Left renal pelvis (tissue), 4 donors: ENCODE results near the gene SPRN. TPM values are rescaled to one million over a fixed set of nuclear protein-coding genes. Genes with fewer than 3 reads are reported as not detected.

ENCODE experiments used
- DNase-seq, 4 donors: peaks; one replicate each; pipeline ENCODE4 v3.0.0-alpha.2; 2013; ENCODE audit warnings: low read depth in 4 of 4, low spot score in 3 of 4
- polyA plus RNA-seq, 4 donors: library from polyadenylated mRNA; unstranded; fragments of 120-200 nt; gene quantifications; one replicate each; pipeline ENCODE4 v1.2.1, GENCODE V29; 2013; ENCODE audit not compliant: insufficient read length in 4 of 4

SPRN gene
- polyA plus RNA-seq, 4 donors = 3.3 to 7.3 (median 3.8) TPM

DNA sequence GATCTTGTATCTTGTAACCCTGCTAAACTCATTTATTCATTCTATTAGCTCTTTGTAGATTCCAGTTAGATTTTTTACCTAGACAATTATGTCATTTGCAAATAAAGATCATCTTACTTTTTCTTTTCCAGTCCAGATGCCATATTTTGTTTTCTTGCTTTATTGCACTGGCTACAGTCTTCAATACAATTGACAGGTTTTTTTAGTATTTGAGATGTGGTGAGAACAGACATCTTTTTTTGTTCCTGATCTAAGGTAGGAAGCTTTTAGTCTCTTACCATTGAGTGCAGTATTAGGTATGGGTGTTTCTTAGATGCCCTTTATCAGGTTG, 12.1 kb downstream of the SPRN start:
- DNase-seq = no peak

DNA sequence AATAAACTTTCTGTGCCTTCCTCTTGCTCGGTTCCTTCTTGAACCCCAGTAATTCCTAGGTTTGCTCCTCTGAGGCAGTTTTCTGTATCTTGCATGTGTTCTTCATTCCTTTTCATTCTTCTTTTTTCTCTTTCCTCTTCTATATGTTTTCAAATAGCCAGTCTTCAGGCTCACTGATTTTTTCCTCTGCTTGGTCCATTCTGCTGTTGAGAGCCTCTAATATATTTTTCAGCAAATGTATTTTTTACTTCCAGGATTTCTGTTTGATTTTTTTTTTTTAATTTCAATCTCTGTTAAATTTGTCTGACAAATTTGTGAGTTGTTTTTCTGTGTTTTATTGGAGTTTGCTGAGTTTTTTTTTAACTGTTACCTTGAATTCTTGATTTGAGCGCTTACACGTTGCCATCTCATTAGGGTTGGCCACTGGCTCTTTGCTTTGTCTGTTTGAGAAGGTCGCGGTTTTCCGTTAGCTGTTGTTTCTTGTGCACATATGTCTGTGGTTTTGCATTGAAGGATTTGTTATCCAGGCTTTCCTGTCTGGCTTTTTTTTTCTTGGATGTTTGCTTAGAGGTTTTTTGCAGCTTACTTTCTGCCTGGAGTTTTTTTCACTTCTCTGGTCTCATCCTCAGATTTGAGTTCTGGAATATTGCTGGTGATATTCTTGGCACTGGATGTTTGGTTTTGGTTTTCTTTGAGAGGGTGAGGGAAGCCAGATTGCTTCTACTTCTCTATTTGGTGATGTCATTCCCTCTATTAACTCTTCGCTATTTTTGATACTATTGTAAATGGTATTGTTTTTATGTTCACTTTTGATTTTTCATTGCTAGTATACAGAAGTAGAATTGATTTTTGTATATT, 12.7 kb downstream of the SPRN start:
- DNase-seq = no peak

DNA sequence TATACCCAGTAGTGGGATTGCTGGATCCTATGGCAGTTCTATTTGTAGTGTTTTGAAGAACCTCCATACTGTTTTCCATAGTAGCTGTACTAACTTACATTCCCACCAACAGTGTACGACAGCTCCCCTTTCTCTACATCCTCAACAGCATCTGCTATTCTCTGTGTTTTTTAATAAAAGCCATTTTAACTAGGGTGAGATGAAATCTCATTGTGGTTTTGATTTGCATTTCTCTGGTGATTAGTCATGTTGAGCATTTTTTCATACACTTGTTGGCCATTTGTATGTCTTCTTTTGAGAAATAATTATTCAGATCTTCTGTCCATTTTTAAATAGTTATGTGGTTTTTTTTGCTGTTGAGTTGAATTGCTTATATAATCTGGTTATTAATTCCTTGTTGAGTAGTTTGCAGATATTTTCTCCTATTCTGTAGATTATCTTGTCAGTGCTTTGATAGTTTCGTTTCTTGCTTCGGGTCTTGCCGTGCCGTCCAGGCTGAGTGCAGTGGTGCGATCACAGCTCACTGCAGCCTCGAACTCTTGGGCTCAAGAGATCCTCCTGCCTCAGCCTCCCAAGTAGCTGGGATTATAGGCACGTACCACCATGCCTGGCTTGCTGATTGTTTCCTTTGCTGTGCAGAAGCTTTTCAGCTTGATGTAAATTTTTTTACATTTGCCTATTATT, 18.4 kb downstream of the SPRN start:
- DNase-seq = no peak

DNA sequence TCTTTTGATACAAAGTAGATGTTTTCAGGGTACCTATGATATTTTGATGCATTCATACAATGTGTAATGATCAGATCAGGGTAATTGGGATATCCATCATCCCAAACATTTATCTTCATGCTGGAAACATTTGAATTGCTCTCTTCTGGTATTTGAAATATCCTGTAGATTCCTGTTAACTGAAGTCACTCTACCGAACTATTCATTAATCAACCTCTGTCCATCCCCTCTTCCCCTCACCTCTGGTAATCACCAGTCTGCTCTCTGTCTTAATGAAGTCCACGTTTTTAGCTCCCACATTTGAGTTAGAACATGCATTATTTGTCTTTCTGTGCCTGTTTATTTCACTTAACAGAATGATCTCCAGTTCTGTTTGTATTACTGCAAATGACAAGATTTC, 19.2 kb downstream of the SPRN start:
- DNase-seq = no peak

DNA sequence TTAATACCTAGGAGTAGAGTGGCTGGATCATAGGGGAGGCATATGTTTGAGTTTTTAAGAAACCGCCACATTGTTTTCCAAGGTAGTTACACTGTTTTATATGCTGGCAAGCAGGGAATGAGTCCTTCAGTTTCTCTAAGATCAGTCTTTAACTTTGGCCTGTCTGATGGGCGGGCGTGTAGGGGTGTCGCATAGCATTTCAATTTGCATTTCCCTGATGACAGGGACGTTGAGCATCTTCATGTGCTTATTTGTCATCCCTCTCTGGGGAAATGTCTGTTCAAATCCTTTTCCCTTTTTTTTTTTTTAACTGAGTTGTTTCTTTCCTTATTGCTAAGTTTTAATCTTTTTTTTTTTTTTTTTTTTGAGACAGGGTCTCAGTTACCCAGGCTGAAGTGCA, 20.6 kb downstream of the SPRN start:
- DNase-seq = no peak

DNA sequence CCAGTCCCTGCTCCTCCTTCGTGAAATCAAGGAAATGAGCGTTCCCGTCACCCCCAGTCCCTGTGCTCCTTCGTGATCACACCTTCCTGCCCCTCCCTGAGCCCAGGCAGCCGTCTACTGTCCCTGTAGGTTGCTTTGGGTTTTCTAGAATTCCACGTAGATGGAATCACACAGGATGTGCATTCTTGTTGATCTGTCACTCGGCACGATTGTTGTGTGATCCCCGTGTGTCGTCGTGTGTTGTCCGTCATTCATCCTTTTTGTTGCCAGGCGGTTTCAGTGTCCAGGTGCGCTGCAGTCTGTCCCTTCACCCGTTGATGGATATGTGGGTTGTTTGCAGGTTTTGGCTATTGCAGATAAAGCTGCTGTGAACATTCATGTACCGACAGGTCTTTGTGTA, 21.1 kb downstream of the SPRN start:
- DNase-seq = no peak

DNA sequence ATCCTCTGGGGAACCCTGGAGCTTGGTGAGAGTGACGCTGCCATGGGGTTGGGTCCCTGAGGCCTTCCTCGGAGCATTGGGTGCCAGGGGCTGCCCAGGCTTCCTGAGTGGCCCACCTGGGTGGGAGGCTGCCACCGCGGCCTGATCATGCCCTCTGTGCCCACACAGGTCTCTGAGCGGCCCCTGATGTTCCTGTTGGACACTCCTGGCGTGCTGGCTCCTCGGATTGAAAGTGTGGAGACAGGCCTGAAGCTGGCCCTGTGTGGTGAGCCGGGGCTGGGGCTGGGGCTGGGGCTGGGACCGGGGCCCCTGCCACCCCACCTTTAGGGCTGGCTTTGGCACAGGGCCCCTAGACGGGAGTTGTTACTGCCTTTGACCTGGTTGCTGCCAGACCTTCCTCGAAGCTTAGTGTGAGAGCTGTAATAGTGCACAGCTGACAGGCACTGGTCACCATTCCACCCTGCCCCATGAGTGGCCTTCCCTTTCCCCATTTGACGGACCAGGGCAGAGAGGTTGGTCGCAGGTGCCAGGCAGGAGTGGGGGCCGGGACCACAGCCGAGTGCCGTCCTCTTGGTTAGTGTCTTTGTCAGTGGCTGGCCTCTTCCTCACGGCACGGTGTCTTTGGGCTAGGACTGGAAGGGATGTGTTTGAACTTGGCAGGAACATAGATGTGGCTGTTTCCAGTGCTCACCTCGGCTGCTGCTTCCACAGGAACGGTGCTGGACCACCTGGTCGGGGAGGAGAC, 22.3 kb downstream of the SPRN start:
- DNase-seq = no peak

DNA sequence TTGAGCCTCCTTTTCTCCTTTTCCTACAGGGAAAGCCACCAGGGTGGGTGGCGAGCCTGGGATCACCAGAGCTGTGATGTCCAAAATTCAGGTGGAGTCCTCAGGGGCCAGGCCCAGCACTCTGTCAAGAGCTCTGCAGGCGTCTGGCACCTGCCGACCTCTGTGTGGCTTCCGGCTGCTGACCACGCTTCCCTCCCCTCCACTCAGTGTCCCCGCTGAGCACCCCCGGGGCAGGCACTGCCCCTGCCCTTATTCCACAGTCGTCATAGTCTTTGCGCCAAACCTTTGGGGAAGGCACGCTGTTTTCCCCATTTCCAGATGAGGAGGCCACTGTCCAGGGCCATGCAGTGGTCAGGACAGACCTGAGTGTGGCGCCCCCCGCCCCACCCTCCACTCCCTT, 22.9 kb downstream of the SPRN start:
- DNase-seq = no peak

DNA sequence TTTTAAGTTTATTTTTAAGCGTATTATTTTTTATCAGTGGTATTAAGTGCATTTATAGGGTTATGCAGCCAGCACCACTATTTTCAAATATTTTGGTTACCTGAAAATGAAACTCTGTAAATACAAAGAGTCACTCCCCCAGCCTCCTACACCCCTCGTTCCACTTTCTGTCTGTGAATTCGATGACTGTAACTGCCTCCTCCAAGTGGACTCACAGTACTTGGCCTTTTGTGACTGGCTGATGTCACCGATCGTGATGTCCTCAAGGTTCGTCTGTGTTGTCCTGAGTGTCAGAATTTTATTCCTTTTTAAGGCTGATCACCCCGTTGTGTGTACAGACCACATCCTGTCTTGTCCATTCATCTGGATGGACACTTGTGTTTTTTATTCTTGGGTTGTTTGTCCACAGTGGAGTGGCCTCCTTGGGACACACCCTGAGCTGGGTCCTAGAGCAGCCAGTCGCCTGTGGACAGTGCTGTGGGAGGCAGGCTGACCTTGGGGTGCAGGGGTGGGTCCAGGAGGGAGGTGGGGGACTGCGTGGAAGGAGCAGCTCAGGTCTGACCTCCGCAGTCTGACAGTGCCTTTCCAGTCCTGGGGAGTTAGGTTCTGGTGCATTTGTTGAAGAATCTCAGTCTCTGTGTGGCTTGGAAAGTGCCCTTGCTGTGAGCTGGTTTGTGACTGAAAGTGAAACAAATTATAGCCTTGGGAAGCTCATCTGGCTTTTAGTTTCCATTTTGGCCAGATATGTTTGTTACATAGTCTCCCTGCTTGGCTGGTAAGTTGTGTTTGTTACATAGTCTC, 23.6 kb downstream of the SPRN start:
- DNase-seq = no peak

DNA sequence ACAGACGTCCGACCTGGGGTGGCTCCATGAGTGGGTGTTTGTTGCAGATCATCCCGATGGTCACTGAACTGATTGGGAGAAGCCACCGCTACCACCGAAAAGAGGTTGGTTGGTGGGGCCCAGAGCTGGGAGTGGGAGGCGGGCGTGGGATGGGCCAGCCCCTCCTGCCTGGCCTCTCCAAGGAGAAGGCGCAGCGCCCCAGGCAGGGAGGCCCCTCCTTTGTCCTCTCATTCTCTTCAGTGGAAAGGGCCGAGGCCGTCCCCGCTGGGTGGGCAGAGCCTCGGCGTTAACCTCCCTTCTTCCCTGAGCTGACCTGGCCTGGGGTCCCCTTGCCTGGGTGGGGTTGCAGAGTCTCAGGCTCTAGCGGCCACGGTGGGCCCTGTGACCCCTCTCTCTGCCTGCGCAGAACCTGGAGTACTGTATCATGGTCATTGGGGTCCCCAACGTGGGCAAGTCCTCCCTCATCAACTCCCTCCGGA, 25.3 kb downstream of the SPRN start:
- no peak for DNase-seq

DNA sequence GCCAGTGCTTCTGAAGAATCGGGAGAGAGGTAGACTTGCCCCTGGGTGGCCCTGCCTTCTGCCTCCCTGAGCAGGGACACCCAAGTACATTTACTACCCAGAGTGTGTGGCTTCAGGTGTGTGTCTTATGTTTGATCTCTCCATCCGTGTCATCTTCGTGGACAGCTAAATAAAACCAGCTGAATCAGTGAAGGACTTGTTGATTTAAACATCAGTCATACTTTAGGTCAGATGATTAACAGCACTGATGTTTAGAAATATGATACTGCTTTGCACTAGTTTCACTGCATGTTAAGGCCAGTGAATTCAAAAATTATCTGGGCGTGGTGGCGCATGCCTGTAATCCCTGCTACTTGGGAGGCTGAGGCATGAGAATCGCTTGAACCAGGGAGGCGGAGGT, 26.5 kb downstream of the SPRN start:
- no peak for DNase-seq

DNA sequence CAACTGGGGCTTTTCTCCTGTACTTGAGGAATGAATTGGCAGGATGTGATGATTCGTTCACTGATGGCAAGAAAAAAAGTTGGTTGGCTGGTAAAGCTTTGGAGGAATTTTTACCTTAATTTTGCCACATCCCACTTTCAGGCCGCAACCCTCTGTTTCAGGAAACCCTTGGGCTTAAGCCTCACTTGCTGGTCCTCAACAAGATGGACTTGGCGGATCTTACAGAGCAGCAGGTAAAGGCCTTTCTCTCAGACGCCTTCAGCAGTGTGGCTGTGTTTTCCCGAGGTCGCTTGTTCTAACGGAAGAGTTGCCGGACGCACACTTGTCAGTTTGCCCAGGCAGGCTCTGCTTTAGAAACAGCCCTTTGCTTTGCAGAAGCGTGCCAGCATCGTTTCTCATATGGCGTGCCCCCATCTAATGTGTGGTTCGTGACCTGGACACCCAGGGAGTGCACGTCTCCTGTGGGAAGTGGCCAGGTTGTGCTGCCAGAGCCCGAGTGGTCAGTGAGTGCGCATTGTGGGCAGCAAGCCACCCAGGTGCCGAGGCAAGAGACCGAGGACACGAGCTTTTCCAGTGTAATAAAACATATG, 28.3 kb downstream of the SPRN start:
- DNase-seq = no peak

DNA sequence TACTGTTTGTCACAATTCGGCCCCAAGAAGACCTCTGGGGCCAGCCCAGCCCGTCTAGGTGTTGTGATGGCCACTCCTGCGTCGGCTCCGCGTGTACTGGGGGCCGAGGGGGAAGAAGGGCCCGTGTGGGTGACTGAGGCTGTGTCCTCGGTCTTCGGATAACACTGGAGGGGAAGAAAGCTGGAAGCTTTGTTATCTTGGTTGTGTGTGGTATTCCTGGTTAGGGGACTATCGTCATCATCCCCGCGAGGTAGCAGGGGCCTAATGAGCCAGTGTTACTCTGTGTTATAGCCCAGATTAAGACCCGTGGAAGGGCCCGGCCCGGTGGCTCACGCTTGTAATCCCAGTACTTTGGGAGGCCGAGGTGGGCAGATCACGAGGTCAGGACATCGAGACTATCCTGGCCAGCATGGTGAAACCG, 29.6 kb downstream of the SPRN start:
- DNase-seq = no peak

DNA sequence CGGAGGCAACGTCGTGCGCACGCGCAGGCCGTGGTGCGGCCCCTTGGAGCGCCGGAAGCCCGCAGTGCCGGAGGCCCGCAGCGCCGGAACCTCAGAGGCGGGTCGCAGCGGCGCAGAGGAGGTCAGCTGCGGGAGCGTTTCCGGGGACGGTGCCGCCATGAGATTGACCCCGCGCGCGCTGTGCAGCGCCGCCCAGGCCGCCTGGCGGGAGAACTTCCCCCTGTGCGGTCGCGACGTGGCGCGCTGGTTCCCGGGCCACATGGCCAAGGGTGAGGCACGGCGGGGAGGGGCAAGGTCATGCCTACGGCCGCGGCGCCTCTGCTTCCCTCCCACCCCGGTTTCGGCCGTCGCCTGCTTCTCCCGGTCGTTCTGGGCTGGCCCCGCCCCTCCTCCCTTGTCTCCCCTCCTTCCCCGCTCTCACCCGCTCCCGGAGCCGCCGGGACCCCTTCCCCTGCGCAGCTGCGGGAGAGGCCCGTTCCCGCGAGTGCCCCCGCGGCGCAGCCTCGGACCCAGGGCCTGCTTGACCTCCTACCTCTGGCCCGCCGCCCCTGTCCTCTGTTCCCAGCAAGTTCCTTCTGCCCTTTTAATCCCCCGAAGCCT, 30.3 kb downstream of the SPRN start, which contains the start of gene MTG1:
TSS of gene MTG1 (plus strand) at position 94 of the 600 bp plus-strand sequence. CDS start at position 158, 64 bp downstream.
- DNase-seq = peak; percentile 82 to 92 (median 89)

DNA sequence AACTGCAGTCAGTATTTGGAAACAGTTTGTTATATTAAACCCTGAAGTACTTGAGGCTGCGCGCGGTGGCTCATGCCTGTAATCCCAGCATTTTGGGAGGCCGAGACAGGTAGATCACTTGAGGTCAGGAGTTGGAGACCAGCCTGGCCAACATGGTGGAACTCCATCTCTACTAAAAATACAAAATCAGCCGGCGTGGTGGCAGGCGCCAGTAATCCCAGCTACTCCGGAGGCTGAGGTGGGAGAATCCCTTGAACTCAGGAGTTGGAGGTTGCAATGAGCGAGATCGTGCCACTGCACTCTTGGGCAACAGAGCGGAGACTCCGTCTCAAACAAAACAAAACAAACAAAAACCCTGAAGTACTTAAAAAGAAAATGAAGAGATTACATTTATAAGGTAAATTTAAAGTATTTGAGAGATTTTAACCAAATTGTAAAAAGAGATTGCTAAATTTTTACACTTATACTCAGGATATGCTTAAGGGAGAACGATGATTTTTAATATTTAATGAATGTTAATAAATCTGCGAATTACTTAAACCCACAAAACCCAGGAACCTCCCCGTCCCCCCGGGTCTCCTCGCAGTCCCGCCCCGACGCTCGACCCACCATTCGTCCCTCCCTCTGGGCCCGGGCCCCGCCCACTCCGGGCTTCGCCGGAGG, 30.9 kb downstream of the SPRN start:
- no peak for DNase-seq

DNA sequence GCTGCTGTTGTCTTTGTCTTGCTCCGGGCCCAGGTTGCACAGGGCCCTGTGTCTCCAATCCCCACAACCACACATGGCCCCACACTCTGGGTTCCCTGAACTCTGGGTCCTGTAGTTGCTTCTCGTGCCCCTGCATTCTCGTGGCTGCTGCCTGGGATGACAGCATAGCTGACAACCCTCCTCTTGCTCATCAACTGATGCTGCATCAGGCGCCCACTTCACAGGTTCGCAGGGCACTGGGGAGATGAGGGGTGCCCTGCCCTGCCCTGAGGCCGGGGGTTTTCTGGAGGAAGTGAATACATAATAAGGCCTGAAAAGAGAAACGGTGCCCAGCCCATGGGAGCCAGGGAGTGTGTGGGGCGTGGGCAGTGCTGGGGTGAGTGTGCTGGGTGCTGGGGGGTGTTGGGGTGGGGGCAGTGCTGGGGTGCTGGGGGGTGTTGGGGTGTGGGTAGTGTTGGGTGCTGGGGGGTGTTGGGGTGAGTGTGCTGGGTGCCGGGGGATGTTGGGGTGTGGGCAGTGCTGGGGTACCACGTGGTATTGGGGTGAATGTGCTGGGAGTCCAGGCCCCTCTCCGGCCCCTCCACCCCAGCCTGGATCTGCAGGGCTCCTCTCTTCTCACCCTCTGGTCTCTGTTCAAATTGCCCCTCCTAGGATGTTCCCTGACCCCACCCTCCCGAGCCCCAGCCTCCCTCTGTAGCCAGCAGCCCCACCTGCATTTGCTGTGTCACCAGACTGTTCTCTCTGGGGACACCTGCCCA, 32.5 kb downstream of the SPRN start:
- no peak for DNase-seq

DNA sequence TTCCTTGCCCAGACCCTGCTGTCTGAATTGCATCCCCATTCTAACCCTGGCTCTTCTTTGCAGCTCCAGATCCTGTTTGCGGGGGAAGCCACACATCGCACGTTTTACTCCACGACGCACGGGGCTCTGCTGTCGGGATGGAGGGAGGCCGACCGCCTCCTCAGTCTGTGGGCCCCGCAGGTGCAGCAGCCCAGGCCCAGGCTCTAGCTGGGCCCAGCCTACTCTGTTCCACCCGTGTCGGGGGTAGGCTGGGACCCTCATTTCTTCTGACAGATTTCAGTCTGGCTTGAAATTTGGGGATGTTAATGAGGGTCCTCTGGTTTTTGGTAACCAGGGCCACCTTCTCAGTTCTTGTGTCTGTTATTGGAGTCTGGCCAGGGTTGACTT, 33.2 kb downstream of the SPRN start:
- no peak for DNase-seq

DNA sequence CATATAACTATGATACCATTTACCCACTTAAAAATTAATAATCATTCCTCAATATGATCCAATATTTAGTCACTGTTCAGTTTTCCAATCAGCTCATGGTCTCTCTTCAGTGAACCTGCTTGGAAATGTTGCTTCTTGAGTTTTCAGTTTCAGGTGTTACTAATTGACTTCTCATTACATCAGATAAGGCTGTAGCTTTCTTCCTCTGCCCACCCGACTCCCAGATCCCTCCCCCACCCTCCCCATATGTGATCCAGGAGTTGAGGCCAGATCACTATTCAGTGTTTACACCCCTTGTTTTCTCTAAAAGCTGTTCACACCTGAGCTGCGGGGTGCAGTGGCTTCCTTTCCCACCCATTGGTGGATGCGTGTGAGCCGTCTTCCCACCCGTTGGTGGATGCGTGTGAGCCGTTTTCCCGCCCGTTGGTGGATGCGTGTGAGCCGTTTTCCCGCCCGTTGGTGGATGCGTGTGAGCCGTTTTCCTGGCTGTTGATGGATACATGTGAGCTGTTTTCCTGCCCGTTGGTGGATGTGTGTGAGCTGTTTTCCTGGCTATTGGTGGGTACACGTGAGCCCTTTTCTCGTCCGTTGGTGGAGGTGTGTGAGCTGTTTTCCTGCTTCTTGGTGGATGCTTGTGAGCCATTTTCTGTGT, 33.7 kb downstream of the SPRN start:
- no peak for DNase-seq
